Medulla oblongata (tissue), 1 donor: ENCODE results near the gene CAMK1G.

Experiments
- DNase-seq: peaks from one replicate; pipeline ENCODE4 v3.0.0-alpha.2; 2015; ENCODE audit errors: extremely low spot score

The CAMK1G gene

DNA sequence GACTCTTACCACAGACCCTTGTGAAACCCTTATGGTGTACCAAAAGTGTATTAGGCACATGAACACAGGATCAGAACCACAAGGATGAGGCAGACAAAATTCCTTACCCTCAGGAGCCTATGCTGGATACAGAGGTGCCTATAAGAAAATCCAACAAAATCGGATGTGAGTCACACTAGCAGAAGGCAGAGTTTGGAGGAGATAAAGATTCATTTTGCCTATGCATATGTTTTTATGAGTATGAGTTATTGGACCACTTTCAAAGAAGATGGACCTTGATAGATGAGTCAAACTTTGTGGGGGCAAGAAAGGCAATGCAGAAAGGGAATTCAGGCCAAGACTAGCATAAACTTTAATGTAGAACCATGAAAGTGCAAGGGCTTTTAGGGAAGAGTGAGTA lies 17.0 kb downstream of the CAMK1G start:
- DNase-seq, result no peak

DNA sequence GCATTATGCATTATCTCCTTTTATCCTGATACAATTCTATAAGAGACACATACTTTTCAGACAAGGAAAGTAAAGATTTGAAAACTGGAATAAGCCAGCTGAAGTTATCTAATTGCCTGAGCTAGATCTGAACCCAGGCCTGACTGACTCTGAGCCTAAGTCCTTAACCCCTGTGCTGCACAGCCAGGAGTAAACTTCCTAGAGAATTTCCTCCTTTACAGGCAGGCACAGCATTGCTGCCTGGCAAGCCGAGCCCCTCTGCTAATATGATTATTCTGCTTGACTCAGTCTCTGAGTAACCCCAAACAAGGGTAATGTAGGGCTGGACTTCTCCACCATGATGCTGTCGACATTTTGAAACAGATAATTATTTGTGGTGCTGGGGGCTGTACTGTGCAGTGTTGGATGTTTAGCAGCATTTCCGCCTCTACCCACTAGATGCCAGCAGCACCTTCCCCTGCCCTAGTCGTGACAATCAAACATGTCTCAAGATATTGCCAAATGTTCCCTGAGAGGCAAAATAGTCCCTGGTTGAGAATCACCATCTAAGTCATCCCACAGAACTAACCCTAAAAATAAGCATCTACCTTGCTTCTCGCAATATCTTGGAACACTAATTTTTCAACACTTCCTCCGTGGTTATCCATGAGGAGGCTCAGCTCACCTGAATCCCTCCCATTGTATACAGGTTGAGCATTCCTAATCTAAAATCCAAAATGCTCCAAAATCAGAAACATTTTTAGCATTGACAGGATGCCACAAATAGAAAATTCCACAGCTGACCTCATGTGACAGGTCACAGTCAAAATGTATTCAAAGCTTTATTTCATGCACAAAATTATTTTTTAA lies 18.5 kb downstream of the CAMK1G start:
- DNase-seq, result peak; percentile 78

DNA sequence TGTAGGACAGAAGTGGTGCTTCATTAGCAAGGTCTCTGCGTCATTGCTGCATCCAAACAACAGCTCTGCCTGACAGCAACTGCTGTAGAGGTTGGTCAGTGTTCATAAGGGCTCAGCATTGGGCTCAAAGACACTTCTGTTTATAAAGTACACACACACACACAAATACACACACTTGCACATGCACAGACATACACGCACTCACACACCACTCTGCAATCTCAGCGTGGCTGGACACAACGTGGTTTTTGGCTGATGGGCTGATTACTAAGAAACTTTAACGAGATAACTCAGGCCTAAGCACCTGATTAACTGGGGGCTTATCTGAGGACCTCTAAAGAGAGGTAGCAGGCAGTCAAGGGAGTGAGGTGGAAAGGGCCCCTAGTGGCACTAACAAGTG lies 20.4 kb downstream of the CAMK1G start:
- no peak for DNase-seq

DNA sequence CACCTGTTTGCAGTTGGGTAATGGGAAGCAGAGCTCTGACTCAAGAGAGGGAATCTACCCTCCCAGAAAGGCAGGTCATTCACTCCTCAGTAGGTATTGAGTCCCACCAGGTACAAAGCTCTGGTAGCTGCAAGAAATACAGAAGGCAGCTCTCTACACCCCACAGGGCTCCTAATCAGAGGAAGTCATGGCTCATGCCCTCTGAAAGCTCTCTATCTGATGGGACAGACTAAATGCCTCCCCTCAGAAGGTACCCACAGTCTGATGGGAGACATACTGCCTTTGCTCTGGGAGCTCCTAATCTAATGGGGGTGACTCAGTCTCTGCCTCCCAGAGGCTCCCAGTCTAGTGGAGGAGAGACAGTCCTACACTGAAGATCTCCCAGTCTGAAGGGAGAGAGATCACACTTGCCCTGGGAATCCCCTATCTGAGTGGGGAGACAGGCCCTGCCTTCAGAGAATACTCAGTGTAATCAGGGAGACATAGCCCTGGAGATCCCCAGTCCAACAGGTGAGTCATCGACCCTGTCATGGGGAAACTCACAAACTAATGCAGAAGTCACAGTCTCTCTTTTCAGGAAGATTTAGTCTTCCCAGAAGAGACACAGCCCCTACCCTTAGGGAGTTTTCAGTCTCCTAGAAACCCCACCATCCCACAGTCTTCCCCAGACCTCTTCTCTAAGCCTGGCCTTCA lies 23.7 kb downstream of the CAMK1G start:
- DNase-seq, result no peak

DNA sequence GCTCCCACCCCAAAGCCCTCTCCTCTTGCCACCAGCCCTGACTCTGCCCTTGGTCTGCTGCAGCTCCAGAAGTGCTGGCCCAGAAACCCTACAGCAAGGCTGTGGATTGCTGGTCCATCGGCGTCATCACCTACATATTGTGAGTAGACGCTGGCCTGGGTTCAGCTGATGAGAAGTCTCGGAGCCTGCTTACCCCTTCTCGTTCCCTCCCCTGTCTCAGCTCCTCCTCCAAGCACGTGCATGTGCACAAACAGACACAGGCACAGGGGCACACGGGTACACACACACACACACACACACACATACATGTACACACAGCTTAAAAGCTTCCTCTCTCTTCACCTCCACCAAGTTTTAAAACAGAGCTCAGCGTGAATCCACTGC lies 24.3 kb downstream of the CAMK1G start:
- DNase-seq, result no peak

DNA sequence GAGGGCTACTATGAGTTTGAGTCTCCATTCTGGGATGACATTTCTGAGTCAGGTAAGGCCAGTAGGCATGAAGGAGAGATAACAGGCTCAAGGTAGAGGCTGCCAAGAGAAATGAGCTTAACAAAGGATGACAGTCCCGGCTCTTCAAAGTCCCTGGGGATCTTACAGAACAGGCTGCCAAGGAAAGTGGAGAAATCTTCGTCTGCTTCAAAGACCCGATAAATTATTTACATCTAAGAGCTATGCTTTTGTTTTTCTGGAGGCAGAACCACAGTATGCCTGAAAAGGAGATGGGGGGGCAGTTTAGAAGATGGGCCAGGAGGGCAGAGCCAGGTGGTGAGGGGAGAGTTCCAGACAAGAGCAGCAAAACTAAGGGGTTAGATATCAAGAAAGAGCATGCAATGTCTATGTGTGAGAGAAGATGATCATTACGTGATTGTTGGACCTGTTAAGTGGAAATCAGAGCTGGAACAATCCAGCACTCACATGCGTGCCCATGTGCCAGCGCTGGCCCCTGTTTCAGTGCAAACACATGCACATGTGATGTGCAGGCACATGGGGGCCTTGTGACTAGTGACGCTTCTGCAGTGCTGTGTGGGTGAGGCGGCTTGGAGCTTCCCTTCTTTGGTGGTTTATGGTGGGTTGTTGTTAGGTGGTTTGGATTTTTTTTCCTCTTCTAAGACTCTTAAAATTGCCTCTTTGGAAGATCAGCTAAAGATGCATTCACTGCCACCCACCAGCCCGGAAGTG lies 25.7 kb downstream of the CAMK1G start:
- no peak for DNase-seq

DNA sequence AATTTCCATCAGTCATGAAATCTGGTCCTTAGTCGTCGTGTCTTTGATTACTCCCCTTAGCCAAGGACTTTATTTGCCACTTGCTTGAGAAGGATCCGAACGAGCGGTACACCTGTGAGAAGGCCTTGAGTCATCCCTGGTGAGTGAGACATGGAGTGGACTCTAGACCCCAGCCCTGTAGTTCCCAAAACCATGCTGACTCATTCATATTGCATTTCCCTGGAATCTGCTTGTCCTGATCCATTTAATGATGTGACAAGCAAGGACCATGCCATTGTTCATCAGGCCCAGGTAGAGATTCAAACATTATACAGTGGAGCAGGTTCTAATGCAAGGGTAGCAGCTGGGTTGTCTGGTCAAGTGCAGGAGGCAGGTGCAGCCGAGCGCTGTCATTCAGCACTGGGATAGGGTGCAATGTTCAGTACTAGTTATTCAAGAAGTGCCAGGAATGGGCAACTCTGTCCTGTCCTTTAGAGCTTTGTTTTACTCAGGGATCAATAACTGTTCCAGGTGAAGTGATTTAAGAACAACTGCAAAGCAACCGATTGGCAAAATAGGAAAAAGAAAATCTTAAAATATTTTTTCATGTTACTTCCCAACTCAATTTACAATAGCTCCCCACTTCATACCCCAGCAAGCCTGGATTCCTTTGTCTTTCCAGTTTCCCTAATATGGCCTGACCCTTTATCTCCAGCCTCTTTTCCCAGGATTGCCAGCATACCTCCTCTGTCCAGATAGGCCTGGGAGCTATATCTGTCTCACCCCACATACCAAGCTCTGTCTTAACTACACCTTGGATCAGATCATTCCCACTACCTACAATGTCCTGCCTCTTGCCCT lies 26.5 kb downstream of the CAMK1G start:
- no peak for DNase-seq

DNA sequence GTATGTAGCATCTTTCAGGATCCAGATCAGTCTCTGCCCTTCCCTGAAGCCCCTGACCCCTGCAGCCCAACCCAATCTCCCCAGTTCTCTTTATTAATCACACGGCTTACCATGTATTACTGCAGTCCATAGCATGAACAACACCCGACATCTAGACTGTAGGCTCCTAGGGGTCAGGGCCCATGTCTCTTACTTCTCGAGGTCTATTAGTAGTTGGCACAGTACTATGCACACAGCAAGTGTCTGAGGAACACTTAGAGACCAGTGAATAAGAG lies 27.1 kb downstream of the CAMK1G start:
- DNase-seq, result no peak

DNA sequence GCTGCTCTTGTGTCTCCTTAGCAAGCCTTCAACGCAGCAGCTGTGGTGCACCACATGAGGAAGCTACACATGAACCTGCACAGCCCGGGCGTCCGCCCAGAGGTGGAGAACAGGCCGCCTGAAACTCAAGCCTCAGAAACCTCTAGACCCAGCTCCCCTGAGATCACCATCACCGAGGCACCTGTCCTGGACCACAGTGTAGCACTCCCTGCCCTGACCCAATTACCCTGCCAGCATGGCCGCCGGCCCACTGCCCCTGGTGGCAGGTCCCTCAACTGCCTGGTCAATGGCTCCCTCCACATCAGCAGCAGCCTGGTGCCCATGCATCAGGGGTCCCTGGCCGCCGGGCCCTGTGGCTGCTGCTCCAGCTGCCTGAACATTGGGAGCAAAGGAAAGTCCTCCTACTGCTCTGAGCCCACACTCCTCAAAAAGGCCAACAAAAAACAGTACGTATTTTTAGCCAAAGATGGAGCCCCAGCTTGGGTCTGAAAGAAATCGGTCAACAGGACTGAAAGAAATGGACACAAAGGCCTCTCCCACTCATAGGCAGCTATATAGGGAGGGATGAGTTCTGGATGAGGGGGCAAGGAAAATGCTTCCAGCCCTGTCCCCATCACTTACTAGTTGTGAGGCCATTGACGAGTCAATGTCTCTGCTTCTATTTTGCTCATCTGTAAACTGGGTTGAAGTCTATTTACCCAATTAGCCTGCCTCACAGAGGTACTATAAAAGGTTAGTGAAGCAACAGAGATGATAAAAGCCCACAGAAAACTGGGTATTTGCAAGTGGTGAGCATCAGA lies 28.5 kb downstream of the CAMK1G start:
- no peak for DNase-seq

DNA sequence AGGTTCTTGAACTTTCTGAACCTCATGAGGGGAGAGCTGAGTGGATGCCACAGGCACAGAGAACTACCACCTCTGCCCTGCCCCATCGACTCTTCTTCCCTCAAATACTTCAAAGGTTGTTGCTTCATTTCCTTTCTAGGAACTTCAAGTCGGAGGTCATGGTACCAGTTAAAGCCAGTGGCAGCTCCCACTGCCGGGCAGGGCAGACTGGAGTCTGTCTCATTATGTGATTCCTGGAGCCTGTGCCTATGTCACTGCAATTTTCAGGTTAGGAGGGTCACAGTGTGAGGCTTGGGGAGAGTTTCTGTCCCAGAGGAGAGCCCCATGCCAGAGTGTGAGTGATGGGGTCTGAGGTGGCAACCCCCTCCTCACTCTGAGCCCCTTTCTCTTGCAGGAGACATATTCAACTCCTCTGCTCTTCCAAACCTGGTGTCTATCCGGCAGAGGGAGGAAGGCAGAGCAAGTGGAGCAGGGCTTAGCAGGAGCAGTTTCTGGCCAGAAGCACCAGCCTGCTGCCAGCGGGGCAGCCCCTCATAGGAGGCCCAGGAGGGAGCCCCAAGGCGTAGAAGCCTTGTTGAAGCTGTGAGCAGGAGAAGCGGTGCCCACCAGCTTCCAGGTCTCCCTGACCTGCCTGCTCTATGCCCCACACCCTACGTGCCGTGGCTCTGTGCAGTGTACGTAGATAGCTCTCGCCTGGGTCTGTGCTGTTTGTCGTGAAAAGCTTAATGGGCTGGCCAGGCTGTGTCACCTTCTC lies 29.3 kb downstream of the CAMK1G start:
- DNase-seq, result no peak

DNA sequence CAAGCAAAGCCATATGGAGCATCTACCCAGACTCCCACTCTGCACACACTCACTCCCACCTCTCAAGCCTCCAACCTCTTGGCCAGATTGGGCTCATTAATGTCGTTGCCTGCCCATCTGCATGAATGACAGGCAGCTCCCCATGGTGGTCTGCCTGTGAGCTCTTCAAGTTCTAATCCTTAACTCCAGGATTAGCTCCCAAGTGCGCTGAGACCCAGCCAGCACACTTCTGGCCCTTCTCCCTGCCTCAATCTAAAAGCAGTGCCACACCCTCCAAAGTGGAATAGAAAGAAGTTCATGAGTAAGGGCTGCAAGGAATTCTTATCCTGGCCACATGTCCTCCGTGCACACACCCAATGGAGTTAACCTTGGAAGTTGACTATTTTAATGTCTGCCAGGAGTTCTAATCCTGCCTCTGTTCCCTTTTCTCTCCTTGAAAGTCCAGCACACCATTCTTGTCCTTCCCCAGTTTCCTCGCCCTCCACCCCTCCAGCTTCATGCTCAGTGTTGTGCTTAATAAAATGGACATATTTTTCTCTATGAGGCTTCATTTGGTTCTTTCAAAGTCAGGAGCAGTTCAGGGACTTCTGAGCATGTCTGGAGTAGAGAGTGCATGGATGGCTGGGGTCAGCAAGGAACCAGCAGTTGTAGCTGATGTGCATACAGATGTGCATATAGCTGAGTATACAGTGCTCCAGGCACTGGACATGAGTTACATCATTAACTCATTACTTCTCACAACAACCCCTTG lies 30.1 kb downstream of the CAMK1G start:
- DNase-seq, result no peak

DNA sequence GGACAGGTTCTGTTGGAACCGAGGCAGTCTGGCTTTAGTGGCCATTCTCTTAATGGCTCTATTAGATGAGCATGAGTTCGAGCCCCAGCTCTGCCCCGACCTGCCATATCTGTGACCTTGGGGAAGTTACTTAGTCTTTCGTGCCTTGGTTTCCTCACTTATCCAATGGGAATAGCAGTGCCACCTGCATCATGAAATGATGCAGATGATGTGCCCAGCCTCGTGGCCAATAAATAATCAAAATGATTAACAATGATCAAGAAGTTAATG lies 30.6 kb downstream of the CAMK1G start:
- no peak for DNase-seq

DNA sequence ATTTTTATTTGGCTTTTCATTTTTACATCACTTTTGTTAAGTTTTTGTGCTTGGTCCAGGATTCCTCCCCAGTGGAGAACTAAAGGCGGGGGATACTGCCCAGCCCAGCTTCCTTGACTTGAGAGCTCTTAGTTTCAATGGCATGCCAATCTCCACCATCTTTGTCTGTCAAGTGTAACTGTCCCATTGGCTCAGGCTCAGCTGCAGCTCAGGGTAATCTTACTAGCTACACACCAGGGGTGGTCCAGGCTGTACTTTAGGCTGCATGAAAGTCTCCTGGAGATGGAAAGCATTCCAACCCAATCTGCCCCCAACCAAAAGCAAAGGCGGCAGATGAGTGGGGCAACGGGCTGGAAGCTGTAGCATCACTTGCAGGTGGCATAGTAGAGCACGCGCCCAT lies 31.4 kb downstream of the CAMK1G start:
- no peak for DNase-seq

DNA sequence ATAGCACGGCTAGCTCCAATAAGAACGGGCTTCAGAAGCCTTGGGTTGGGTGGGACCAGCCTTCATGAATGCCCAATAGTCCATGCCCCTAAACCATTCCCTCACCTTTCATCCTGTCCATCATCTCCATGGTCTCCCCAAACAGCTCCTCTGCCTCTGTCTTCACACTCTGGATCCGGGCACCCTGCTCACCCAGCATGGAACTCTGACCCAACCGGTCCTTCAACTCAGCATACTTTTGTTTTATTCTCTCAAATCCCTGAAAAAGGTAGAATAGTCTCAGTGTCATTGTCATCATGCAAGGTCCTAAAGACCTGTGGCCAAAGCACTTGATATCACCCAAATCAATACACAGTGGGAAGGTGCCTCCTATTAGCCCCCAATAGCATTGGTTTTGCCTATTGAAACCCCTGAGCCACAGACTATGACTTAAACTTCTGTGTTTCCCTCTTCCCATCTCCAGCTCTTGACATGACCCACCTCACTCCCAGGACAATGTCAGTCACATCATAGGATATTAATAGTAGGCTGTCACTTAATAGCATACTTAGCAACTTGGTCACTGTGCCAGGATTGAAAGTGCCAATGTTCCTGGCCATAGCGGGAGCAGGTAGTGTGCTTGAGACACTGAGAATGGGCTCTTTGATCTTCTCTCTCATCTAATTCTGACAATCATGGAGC lies 33.0 kb downstream of the CAMK1G start:
- DNase-seq, result no peak

DNA sequence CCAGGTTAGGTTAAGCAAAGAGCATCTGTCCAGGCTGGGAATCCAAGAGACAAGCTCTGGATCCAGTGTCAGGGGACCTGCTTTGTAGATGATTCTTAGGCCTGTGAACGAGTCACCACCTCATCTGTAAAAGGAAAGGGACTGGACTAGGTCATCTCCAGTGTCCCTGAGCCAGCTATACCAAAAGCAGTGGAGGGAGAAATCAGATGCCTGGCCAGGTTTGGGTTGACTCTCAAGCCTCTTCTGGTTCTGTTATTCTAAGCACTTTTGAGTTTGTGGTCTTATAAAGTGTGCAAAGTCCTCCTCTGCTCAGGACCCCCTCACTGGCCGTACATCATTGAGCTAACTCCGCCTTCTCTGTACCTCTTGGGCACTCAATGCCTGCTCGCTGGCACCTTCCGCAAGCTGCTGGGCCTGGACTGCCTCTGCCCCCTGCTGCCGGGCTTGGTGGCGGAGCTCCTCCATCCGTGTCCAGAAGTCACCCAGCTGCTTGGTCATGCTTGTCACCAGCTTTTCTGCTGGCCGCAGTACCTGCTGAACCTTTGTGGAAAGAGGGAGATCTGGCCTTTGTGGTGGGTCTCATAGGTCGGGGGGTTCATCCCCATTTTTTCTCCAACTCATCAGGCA lies 33.6 kb downstream of the CAMK1G start:
- no peak for DNase-seq

DNA sequence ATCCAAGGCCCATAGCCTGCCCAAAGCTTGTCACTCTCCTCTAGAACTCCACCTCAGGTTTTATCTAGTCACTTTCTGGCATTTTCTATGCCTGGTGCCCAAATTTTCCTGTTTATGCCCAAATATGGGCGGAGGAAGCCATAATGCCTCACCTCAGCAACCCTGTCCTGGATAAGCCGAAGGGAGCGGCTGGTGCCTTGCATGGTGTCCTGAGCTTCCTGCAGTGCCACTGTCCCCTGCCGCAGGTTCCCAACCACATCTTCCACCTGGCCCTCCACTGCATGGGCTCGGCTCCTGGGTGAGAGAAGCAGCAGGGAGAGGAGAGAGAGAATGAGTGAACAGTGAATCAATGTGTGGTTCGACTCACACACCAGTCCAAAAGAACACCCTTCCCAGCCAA lies 34.2 kb downstream of the CAMK1G start:
- no peak for DNase-seq

DNA sequence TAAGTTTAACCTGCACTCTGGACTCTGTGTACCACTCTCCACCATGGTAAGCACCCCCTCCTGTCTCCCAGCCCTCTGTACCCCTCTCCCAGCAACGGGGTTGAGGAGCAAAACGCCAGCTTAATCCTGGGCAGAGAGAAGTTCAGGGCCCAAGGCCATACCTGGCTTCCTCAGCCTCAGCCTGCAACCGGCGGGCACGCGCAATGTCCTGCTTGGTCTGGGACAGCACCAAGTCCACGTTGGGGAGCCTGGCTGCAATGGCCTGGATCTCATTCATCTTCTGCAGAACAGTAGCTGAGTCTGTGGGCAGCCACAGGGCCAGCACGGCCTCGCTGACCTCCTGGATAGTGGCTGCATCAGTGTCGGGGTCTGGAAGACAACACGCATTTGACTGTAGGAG lies 34.8 kb downstream of the CAMK1G start:
- DNase-seq, result no peak

DNA sequence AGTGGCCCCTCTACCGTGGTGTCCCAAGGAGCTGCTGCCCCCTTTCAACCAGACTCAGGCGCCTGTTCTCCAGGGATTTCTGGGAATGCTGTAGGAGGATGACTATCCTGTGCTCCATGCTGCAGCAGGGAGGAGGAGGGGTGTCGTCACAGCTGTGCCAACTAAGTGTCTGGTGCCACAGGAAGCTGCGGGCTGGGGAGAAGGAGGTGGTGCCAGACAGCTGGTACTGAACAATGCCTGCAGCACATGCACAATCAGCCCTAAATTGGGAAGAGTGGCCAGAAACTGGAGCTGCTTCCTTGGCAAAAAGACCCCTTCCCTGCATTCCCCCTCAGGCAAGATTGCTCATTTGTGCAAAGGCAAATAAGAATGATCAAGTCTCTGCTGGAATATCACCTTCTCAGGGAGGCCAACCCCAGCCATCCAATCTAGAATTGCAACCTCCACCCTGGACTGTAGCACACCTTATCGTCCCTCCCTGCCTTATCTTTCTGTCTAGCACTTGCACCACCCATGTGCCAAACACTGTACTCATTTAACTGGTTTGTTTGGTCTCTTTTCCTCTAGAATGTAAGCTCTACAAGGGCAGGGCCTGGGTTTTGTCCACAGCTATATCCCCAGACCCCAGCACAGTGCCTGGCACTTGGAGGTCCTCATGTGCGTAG lies 35.4 kb downstream of the CAMK1G start:
- peak; percentile 63 for DNase-seq
